Pons (tissue), 1 donor: ENCODE measurements around the gene ATP6AP1.

Source experiments
- DNase-seq: peaks from one replicate; pipeline ENCODE4 v3.0.0-alpha.2; 2016; ENCODE audit warnings: low spot score

Gene ATP6AP1

GRCh38 chrX:154430479-154430878, 2.0 kb downstream of the ATP6AP1 start:
- DNase-seq = no peak

- DNase-seq = no peak
Observed at GRCh38 chrX:154430916-154431315, 2.4 kb downstream of the ATP6AP1 start.

GRCh38 chrX:154431341-154431740, 2.9 kb downstream of the ATP6AP1 start:
- DNase-seq = no peak

GRCh38 chrX:154432210-154432609, 3.7 kb downstream of the ATP6AP1 start:
- no peak for DNase-seq

GRCh38 chrX:154433605-154434004, 5.1 kb downstream of the ATP6AP1 start:
- DNase-seq = no peak

- DNase-seq = no peak
Observed at GRCh38 chrX:154434394-154435168, 6.1 kb downstream of the ATP6AP1 start.

GRCh38 chrX:154435171-154435733, 6.8 kb downstream of the ATP6AP1 start:
- DNase-seq = no peak

- no peak for DNase-seq
Observed at GRCh38 chrX:154436374-154436982, 8.0 kb downstream of the ATP6AP1 start.

GRCh38 chrX:154436983-154437752, 8.7 kb downstream of the ATP6AP1 start, which contains the start of gene GDI1:
Gene GDI1, plus strand, starts transcription at chrX:154437154. Its CDS starts 101 bp downstream, at chrX:154437255.
- no peak for DNase-seq

GRCh38 chrX:154437971-154438893, 9.8 kb downstream of the ATP6AP1 start:
- DNase-seq = no peak

GRCh38 chrX:154439841-154440240, 11.4 kb downstream of the ATP6AP1 start:
- no peak for DNase-seq

- DNase-seq = no peak
Observed at GRCh38 chrX:154440623-154441357, 12.3 kb downstream of the ATP6AP1 start.

- DNase-seq = no peak
Observed at GRCh38 chrX:154441564-154441963, 13.1 kb downstream of the ATP6AP1 start.

- DNase-seq = no peak
Observed at GRCh38 chrX:154441984-154442707, 13.7 kb downstream of the ATP6AP1 start.

GRCh38 chrX:154443479-154443910, 15.0 kb downstream of the ATP6AP1 start:
- no peak for DNase-seq

GRCh38 chrX:154443992-154444754, 15.7 kb downstream of the ATP6AP1 start, which contains the start of gene FAM50A:
Gene FAM50A, plus strand, starts transcription at chrX:154444141. Its CDS starts 95 bp downstream, at chrX:154444236.
- no peak for DNase-seq

- no peak for DNase-seq
Observed at GRCh38 chrX:154444755-154445246, 16.3 kb downstream of the ATP6AP1 start.

- DNase-seq = no peak
Observed at GRCh38 chrX:154445776-154446175, 17.3 kb downstream of the ATP6AP1 start.

- DNase-seq = no peak
Observed at GRCh38 chrX:154446430-154446829, 18.0 kb downstream of the ATP6AP1 start.
